BJ (cell line): ENCODE results near the gene NGDN. TPM values are rescaled to one million over a fixed set of nuclear protein-coding genes. Genes with fewer than 3 reads are reported as not detected.

Experiments
- CTCF ChIA-PET: fragments of 350-600 bp; formaldehyde crosslinking; extraction: SDS; loops from one replicate; lab custom pipeline; 2021; ENCODE audit warnings: antibody characterized with exemption, inconsistent platforms; lab: Yijun Ruan, JAX
- POLR2A ChIA-PET: fragments of 300-600 bp; sonication (Branson Sonifier 250); formaldehyde crosslinking; extraction: SDS; loops from one replicate; lab custom pipeline; 2021; ENCODE audit warnings: antibody characterized with exemption; lab: Charles Lee
- DNase-seq: peaks from one replicate; pipeline ENCODE4 v3.0.0-alpha.2; 2011; ENCODE audit warnings: low read depth
- H3K27me3 ChIP-seq: 2 replicates; pipeline ENCODE4 v1.6.0; 2011; ENCODE audit warnings: low read length; ENCODE audit not compliant: control insufficient read depth, insufficient read depth
- H3K36me3 ChIP-seq: 2 replicates; pipeline ENCODE4 v1.5.1; 2011; ENCODE audit warnings: low read length; ENCODE audit not compliant: control insufficient read depth, insufficient read depth
- H3K4me3 ChIP-seq: 2 replicates; pipeline ENCODE4 v1.5.1; 2011; ENCODE audit warnings: low read depth, mild to moderate bottlenecking, control low read depth, low read length
- CTCF ChIP-seq: IDR thresholded peaks from 2 replicates; pipeline ENCODE4 v1.5.1; 2011; ENCODE audit warnings: low read depth, mild to moderate bottlenecking, control low read depth, inconsistent platforms, low read length, moderate library complexity; ENCODE audit not compliant: insufficient read depth
- polyA plus RNA-seq: library from polyadenylated mRNA; depleted of rRNA; stranded (reverse); fragments of >200 nt; gene quantifications from 2 replicates; pipeline ENCODE4 v1.2.3, GENCODE V29; 2011

The NGDN gene
- polyA plus RNA-seq, 1 experiment, result 34.5 TPM

DNA sequence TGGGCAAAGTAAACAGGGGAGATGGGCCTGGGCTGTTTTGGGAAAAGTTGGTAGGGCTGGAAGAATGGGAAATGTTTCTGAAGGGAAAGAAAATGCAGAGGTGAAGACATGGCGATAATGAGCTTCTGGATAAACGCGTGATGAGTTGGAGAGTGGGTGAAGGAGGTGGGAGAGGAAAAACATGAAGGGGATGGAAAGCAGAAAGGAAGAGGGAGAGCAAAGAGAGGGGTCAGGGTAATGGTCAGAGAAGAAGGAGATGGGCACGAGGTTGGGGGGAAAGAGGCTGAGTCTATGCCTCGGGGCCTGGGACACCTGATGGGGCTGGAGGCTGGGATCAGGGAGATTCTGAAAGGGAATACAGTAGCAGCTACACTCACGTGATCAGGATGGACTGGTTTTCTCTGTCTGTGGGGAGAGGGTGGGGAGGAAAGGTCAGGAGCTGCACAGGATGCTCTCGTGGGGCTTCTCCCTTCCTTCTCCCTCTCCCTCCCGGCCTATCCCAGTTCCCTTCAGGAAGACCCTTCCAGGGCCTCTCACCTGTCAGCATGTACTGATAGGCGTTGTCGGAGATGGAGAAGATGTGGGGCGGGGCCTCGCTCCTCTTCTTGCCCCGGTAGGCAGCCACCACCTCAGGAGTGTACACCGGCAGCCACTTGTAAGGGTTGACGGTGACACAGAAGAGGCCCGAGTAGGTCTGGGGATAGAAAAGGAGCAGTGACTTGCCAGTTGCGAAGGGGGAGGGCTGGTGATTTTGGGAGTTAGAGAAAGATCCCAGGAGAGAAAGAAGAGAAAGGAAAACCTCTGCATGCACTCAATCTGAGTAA is 37.2 kb upstream of the NGDN start:
- ChIA-PET POLR2A (no interaction called here), CTCF (interaction anchor here (1.5 kb wide), 1 partner anchor 110 kb away, joined by 4 read pairs; no protein-coding TSS in a partner anchor)

DNA sequence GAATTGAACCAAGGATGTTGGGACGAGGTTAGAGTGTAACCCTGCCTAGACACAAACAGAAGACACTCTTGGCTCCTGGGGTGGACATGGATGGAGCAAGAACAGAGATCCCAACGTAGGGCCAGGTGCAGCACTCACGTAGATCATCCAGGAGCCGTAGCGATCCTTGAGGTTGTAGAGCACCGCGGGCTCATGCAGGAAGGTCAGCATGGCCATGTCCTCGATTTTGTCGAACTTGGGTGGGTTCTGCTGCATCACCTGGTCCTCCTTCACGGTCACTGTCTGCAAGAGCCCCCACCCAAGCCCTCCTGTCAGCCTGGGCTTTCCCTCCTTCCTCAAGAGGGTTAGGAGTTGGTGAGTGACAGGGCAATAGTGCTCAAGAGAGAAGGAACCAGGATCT is 36.6 kb upstream of the NGDN start:
- H3K36me3 ChIP-seq, result no peaks in the 10 kb centered on the region
- ChIA-PET POLR2A (no interaction called here), CTCF (no interaction called here)
- no peak for DNase-seq
- no peak for TF ChIP-seq CTCF
- H3K27me3 ChIP-seq, result peaks cover 8% of the 10 kb centered on the region; the same call in 1 of the 2 replicates
- H3K4me3 ChIP-seq, result no peak overlapping the region

More for the DNA sequence above, 37.2 kb upstream of the NGDN start:
- no peak for TF ChIP-seq CTCF
- H3K4me3 ChIP-seq, result no peak overlapping the region
- no peaks in the 10 kb centered on the region for H3K36me3 ChIP-seq
- H3K27me3 ChIP-seq, result peaks cover 8% of the 10 kb centered on the region; the same call in 1 of the 2 replicates
- no peak for DNase-seq

DNA sequence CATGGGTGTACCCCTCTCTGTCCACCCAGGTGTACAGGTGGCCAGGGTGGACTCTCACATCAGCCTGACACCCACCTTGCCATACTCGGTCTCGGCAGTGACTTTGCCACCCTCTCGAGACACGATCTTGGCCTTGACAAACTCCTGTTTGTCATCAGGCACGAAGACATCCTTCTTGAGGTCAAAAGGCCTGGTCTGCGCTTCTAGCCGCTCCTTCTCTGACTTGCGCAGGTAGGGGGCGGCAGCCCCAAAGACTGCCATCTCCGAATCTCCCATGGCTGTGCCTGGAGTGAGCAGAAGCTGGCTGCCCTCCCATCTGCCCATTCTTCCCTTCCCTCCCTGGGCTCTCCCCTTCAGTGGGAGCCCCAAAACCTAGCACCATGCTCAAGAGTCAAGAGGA is 36.0 kb upstream of the NGDN start:
- ChIA-PET CTCF (no interaction called here), POLR2A (no interaction called here)
- H3K4me3 ChIP-seq, result no peak overlapping the region
- no peak for TF ChIP-seq CTCF
- H3K36me3 ChIP-seq, result no peaks in the 10 kb centered on the region
- DNase-seq, result no peak
- peaks cover 8% of the 10 kb centered on the region; the same call in 1 of the 2 replicates for H3K27me3 ChIP-seq

DNA sequence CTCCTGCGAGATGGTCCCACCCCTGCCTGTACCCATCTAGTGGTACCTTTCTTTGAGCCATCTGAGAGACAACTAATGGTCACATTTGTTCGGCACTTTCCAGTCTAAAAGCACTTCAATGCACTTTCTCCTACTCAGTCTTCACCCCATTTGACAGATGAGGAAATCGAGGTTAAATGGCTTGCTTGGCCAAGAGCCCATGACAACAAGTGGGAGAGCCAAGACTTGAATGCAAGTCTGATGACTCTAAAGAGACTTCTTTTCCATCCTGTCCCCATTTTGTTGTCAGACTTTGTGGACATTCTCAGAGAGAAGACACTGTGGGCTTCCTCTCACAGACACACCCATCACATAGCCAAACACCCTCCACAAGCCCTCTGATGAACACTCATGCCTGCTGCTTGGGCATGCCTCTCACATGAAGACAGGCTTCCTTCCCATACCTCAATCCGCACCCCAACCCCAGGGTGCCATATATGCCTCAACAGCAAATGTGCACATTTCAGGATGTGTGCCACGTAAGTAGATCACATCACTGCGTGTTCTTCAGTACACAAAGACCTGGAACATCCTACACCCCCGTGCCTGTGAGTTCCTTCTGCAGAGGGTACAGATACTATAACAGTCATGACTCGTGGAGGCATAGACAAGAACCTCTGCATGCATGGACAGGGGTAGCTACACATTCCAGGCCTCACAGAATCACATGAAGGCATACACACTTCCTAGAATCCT is 34.8 kb upstream of the NGDN start:
- POLR2A ChIA-PET, result no interaction called here

More for the DNA sequence above, 34.8 kb upstream of the NGDN start:
- DNase-seq, result no peak
- no peak for TF ChIP-seq CTCF
- Histone ChIP-seq H3K4me3 (no peak overlapping the region), H3K36me3 (no peaks in the 10 kb centered on the region), H3K27me3 (peaks cover 8% of the 10 kb centered on the region; the same call in 1 of the 2 replicates)
- CTCF ChIA-PET, result no interaction called here
